HEK293T (cell line): ENCODE measurements around the gene DNAH3.

ENCODE experiments used
- ARNT ChIP-seq: fragments of 450-650 bp; IDR thresholded peaks from 2 replicates; pipeline ENCODE4 v1.6.1; 2017; ENCODE audit warnings: mild to moderate bottlenecking
- BHLHE40 ChIP-seq: fragments of 450-650 bp; IDR thresholded peaks from 2 replicates; pipeline ENCODE4 v1.6.1; 2016; ENCODE audit warnings: mild to moderate bottlenecking, moderate library complexity, borderline replicate concordance
- CTBP1 ChIP-seq: fragments of 450-650 bp; IDR thresholded peaks from 2 replicates; pipeline ENCODE4 v1.6.1; 2016; ENCODE audit warnings: borderline replicate concordance
- ELF4 ChIP-seq: fragments of 450-650 bp; IDR thresholded peaks from 2 replicates; pipeline ENCODE4 v1.6.1; 2017; ENCODE audit warnings: antibody characterized with exemption
- FOXA1 ChIP-seq: fragments of 450-650 bp; IDR thresholded peaks from 2 replicates; pipeline ENCODE4 v1.6.1; 2016; ENCODE audit warnings: mild to moderate bottlenecking
- L3MBTL2 ChIP-seq: fragments of 450-650 bp; conservative IDR thresholded peaks from 2 replicates; pipeline ENCODE4 v1.6.1; 2016; ENCODE audit warnings: mild to moderate bottlenecking
- SP1 ChIP-seq: fragments of 450-650 bp; IDR thresholded peaks from 2 replicates; pipeline ENCODE4 v1.6.1; 2017
- TF ChIP-seq, protein P1 (sequence below): fragments of 450-650 bp; IDR thresholded peaks from 2 replicates; pipeline ENCODE4 v1.6.1; 2016

DNA sequence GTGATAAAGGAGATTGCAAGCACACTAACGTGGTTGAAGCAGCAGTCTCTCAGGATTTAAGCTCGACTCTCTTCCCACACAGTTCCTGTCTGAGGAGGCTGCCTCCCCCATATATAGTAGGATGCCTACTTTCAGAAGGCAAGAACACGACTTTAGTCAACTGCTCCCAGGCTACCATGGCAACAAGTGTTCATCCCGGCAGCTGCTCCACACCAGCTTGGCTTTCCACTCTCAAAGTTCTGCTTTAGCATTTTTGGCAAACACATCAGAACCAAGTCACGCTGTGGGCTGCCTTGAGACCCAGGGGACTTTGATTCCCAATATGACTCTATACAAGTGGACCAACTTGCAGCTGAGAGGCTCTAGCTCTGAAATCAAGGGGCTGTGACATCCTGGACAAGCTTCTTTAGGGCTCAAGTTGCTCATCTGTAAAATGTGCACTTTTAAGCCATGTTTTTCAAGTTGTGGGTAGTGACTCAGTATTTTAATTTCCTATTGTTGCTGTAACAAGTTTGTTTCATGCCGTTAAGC lies 44.2 kb upstream of the DNAH3 start:
- no peak for TF ChIP-seq BHLHE40
- no peak for TF ChIP-seq SP1
- no peak for TF ChIP-seq ELF4
- no peak for TF ChIP-seq L3MBTL2
- no peak for TF ChIP-seq FOXA1
- no peak for TF ChIP-seq ARNT
- no peak for TF ChIP-seq CTBP1
- TF ChIP-seq, protein P1, sequence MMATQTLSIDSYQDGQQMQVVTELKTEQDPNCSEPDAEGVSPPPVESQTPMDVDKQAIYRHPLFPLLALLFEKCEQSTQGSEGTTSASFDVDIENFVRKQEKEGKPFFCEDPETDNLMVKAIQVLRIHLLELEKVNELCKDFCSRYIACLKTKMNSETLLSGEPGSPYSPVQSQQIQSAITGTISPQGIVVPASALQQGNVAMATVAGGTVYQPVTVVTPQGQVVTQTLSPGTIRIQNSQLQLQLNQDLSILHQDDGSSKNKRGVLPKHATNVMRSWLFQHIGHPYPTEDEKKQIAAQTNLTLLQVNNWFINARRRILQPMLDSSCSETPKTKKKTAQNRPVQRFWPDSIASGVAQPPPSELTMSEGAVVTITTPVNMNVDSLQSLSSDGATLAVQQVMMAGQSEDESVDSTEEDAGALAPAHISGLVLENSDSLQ = no peak
